Activated T-helper 9 cell treated with anti-CD3 and anti-CD28 coated beads, Interleukin-2, amount 50 U/mL, for 16 hours (primary cell): Measurements from ENCODE around the gene FOXP3.

Experiments used
- DNase-seq: peaks from one replicate; pipeline ENCODE4 v3.0.0-alpha.2; 2020; ENCODE audit warnings: low read depth

The FOXP3 gene

DNA sequence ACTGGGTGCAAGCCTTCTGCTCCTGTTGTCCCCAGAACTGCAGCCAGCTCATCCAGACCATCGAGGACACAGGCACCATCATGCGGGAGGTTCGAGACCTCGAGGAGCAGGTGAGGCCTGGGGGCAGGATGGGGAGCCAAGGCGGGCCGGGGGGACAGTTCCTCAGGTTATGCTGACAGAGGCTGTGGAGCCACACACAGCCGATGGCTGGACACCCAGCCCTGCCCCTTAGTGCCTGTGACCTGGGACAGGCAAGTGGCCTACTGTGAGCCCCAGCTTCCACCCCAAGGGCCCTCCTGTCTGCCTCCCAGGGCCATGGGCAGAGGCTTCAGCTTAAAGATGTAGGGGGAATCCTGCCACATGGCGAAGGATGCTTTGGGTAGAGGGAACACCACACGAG, 14.9 kb downstream of the FOXP3 start:
- no peak for DNase-seq

DNA sequence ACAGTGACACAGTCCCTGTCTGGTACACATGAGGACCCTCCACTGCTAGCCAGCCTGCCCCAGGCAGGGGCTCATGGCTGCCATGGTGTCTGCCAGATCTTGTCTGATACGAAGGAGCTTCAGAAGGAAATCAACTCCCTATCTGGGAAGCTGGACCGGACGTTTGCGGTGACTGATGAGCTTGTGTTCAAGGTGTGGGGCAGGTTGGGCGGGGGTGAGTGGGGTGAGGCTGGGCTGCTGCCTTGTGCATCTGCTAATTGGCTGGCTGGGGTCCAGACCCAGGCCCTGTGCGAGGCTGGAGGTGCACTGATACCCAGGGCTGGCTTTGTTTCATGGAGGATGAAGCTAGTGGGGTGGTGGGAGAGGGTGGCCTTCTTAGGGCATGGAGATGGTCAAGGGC, 15.4 kb downstream of the FOXP3 start:
- no peak for DNase-seq

DNA sequence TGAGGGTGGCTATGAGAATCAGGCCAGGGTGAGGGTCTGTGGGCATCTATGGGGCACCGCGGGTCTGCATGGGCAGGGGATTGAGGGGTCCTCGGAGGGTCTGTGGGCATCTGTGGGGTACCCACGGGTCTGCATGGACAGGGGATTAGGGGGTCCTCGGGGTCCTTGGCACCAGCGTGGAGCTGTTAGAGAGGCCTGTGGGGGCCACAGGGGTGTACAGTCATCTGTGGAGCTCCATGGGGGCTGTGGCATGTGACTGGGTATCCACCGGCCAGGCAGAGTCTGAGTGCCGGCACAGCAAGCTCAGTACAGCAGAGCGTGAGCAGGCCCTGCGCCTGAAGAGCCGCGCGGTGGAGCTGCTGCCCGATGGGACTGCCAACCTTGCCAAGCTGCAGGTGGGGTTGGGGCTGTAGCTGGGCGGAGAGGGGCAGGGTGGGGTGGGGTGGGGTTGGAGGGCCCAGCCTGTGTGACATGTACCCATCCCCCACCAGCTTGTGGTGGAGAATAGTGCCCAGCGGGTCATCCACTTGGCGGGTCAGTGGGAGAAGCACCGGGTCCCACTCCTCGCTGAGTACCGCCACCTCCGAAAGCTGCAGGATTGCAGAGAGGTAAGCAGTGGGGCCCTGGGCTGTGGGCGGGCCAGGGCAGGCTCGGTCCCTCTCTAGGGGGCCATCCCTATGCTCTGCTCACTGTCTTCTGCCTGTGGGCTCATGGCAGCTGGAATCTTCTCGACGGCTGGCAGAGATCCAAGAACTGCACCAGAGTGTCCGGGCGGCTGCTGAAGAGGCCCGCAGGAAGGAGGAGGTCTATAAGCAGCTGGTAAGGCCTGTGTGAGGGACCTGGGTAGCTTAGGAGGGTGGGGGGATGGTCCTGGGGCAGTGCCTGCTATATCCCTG, 16.3 kb downstream of the FOXP3 start:
- DNase-seq: no peak

DNA sequence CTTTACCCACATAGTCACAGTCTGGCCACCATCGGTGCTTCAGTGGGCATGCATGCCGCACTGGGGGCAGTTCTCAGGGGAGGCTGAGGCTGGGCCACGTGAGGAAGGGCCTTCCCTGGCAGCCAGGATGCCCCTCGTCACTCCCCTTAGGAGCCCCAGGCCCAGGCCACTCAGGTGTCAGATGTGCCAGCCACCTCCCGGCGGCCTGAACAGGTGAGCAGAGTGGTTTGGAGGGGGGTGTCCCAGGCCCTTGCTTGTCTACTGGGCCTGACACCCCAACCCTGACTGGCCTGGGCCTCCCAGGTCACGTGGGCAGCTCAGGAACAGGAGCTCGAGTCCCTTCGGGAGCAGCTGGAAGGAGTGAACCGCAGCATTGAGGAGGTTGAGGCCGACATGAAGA, 17.2 kb downstream of the FOXP3 start:
- DNase-seq: no peak

DNA sequence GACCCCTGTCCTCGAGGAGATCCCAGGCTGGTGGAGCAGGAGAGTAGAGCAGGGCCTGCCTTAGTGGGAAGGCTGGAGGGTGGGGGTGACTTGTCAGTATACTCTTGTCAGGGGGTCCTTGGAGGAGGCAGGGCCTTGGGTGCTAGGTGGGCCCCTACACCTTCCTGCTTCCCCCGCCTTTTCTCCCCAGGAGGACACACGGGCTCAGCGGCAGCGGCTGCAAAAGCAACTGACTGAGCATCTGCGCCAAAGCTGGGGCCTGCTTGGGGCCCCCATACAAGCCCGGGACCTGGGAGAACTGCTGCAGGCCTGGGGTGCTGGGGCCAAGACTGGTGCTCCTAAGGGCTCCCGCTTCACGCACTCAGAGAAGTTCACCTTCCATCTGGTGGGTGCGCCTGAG, 18.0 kb downstream of the FOXP3 start:
- no peak for DNase-seq

GRCh38 chrX:49244207-49244606, 20.3 kb downstream of the FOXP3 start:
- no peak for DNase-seq

GRCh38 chrX:49243166-49243565, 21.3 kb downstream of the FOXP3 start:
- no peak for DNase-seq

DNA sequence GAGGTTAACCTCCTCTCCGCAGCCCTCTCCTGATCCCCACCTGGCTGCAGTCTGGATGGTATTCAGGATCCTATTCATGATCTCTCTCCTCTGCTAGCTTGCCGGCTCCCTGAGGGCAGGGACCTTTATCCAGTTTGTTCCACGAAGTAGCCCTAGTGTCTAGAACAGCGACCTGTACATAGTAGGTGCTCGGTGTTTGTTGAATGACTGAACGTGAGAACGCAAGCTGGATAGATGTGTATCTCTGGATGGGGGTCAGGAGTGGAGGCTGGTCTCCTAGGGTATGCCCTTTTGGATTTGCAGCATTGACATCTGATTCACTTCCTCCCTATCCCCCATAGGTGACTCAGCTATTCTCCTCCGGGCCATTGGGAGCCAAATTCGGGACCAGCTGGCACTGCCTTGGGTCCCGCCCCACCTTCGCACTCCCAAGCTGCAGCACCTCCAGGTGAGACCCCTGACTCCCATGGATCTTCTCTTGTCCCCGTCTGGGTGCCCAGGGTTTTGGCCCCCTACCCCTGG, 21.9 kb downstream of the FOXP3 start:
- no peak for DNase-seq

- no peak for DNase-seq
Observed at GRCh38 chrX:49238735-49239134, 25.8 kb downstream of the FOXP3 start.

GRCh38 chrX:49237060-49237459, 27.4 kb downstream of the FOXP3 start:
- no peak for DNase-seq

DNA sequence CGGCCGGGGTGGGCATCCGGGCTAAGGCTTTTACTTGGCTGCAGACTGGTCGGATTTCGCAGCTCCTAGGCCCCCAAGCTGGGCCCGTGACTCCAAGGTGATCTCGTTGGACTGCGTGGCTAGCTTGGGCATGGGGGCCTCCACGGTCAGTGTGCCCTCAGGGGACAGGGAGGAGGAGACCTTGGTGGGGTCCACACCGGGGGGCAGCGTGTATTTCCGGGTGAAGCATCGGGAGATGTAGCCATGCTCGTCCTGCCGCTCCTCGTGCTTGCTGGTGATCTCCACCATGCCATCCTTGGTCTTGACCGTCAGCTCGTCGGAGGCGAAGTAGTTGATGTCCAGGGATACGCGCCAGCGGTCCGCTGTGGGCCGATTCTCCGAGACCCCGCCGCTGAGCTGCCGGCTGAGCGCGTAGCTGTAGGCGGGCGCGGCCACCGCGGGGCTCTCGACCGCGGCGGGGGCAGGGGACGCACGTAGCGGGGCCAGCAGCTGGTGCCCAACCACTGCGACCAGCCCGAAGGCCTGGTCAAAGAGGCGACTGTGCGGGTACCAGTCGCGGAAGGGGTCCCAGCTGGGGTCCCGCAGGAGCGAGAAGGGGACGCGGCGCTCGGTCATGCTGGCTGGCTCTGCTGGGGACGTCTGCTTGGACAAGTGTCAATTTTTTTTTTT, 30.5 kb downstream of the FOXP3 start:
- no peak for DNase-seq

GRCh38 chrX:49233176-49233575, 31.3 kb downstream of the FOXP3 start, which contains the start of gene CACNA1F:
Gene CACNA1F (minus strand): TSS chrX:49233340. CDS start chrX:49233309, 31 bp downstream.
- DNase-seq: no peak

GRCh38 chrX:49232525-49232924, 32.0 kb downstream of the FOXP3 start:
- DNase-seq: no peak

GRCh38 chrX:49231333-49232000, 33.0 kb downstream of the FOXP3 start:
- no peak for DNase-seq

DNA sequence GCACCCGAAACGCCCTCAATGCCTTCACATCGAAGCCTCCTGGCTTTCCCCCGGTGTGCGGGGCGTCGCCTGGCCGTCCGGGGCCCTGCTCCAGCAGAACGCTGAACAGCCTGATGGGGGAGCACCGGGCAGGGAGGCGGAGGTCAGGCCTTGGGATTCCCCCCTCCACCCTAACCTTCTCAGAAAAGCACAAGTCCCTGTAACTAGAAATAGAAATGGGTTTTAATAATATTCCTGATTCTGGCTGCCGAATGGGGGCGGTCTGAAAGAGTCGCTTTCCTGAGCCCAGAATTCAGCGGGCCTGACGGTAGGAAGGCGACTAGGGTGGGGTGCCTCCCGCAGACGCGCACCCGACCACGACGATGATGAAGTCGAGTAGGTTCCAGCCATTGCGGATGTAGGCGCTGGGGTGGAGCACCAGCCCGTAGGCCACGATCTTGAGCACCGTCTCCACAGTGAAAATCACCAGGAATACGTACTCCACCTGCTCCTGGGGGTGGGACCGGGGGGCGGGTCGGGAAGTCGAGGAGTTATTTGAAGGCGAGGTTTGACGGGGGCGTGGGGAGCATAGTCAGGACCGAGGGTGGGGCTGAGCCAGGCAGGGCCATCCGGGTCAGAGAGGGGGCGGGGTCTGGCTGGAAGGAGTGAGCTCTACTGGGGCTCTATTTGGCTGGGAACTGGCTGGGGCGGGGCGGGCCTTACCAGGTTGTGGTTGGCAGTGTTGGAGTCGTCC, 33.8 kb downstream of the FOXP3 start:
- peak; percentile 26 for DNase-seq

- DNase-seq: no peak
Observed at GRCh38 chrX:49228185-49228584, 36.3 kb downstream of the FOXP3 start.

GRCh38 chrX:49227726-49228125, 36.8 kb downstream of the FOXP3 start:
- no peak for DNase-seq

- no peak for DNase-seq
Observed at GRCh38 chrX:49226946-49227345, 37.6 kb downstream of the FOXP3 start.

DNA sequence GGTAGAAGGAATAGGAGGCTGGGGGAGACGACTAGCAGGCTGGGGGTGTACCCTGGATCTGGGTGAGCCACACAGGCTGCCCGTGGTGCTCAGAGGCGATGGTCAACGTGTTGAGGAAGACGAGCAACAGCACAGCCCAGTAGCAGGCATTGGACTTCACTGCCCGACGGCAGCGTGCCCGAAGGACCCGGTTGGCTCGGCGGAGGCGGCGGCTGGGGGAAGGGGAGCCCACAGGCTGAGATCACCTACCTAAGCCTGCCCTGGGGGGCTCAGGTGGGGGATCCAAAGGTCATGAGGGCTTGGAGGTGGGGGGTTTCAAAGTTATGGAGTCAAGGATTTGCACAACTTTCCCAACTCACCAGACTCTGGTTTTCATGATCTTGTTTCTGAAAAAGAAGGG, 38.7 kb downstream of the FOXP3 start:
- no peak for DNase-seq

- DNase-seq: no peak
Observed at GRCh38 chrX:49221868-49222267, 42.6 kb downstream of the FOXP3 start.

DNA sequence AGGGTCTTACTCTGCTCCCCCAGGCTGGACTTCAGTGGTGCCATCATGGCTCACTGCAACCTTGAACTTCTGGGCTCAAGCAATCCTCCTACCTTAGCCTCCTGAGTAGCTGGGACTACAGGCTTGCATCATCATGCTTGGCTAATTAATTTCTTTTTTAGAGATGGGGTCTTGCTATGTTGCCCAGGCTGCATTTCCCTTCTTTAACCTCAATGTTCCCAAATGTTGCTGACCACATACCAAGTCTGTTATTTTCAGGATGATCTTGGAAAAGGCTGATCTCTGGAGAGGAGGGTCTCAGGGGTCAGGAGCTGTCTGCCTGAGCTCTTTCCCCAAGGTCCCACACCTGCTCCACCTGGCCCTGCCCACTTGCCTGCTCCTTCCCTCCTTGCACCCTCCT, 44.4 kb downstream of the FOXP3 start:
- no peak for DNase-seq

GRCh38 chrX:49214996-49215526, 49.4 kb downstream of the FOXP3 start:
- DNase-seq: no peak
